ENCODE results near the gene SLC11A2. TPM values are rescaled to one million over a fixed set of nuclear protein-coding genes. Genes with fewer than 3 reads are reported as not detected.
"Not testable (repeated sequence)": the region's sequence is repeated elsewhere in the genome, so short reads cannot be mapped to it uniquely, and the experiment has no call there.

Gene SLC11A2
- total RNA-seq, 2 donors from 2014 or later, result 51.8 to 56.3 TPM

DNA sequence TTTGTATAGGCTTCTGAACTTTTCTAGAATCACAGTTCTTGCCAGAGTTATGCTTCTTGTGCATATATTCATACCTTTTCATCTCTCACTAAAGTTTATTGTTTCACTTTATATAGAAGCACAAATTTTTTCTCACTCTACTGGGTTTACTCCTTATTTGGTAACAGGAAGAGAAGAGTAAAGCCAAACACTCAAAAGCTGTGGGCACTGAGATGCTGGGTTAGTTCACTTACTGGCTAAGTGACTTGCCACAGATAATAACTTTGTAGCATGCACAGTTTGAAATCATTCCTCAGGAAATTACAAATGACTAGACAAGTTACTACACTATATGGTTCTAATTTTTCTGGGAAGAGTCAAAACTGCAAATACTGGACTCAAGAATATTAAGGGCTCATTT is 66.1 kb downstream of the SLC11A2 start:
- no peak overlapping the region for H3K4me3 Mint-ChIP-seq
- no peaks in the 10 kb centered on the region for H3K36me3 Mint-ChIP-seq (ENCODE audit: low read depth)
- no peaks in the 10 kb centered on the region for H3K27me3 Mint-ChIP-seq
- H3K9me3 Mint-ChIP-seq, result no peaks in the 10 kb centered on the region
- ATAC-seq (replicated peaks), result no peak
- H3K27ac Mint-ChIP-seq, result no peak overlapping the region
- no peaks in the 10 kb centered on the region for H3K4me1 Mint-ChIP-seq

DNA sequence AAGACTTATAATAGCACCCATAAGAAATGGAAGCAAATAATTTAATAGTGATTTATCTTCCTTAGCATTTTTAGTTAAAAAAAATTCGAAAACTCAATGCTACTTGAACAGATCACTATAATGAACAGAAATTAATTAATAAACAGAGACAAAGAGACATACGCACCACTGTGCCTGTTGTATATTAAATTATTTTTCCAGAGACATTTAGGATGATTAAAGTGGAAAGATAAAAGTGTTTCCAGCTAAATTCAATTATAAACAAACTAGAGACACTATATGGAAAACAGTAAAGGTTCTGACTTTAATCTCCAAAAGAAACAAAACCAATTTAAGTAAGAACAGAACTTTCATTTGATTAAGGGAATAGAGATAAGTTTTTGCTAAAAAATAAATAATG is 70.5 kb downstream of the SLC11A2 start:
- Mint-ChIP-seq H3K27ac (no peak overlapping the region), H3K9me3 (no peaks in the 10 kb centered on the region), H3K27me3 (no peaks in the 10 kb centered on the region), H3K36me3 (ENCODE audit: low read depth) (no peaks in the 10 kb centered on the region), H3K4me3 (no peak overlapping the region), H3K4me1 (no peaks in the 10 kb centered on the region)
- no peak for ATAC-seq (replicated peaks)

DNA sequence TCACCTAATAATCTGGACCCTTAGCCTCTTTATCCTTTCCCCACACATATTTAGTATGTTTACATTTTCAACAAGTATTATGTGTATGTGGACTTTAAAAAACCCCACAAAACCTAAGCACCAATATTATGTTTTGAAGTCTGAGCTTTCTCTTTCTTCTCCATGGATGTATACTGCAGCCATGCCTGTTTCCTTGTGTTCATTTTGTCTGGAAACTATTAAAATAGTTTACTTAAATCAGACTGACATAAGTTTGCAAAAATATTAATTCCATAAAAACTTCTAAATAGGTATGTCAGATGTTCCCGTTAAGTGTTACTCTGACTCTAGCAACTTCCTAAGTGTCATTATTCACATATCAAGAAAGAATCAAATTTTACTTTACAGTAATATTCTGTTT is 70.9 kb downstream of the SLC11A2 start:
- no peak for ATAC-seq (replicated peaks)
- H3K27ac Mint-ChIP-seq, result no peak overlapping the region
- no peaks in the 10 kb centered on the region for H3K4me1 Mint-ChIP-seq
- no peaks in the 10 kb centered on the region for H3K27me3 Mint-ChIP-seq
- H3K4me3 Mint-ChIP-seq, result no peak overlapping the region
- no peaks in the 10 kb centered on the region for H3K36me3 Mint-ChIP-seq (ENCODE audit: low read depth)
- H3K9me3 Mint-ChIP-seq, result no peaks in the 10 kb centered on the region

DNA sequence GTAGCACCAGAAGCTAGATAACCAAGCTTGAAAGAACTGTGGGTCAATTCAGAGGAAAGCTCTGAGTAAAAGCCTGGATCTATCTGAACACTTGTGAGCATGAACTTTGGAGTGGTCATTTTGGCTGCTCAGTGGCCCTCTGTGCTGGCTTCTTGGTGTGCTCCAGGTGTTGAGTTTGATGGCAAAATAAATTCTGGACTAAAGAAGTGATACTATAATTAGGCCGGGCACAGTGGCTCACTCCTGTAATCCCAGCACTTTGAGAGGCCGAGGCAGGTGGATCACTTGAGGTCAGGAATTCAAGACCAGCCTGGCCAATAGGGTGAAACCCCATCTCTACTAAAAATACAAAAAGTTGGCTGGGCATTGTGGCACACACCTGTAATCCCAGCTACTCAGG is 71.4 kb downstream of the SLC11A2 start:
- H3K36me3 Mint-ChIP-seq (ENCODE audit: low read depth); H3K4me1 Mint-ChIP-seq; ATAC-seq (replicated peaks); H3K27me3 Mint-ChIP-seq; H3K4me3 Mint-ChIP-seq; H3K27ac Mint-ChIP-seq; H3K9me3 Mint-ChIP-seq: not testable (repeated sequence)

DNA sequence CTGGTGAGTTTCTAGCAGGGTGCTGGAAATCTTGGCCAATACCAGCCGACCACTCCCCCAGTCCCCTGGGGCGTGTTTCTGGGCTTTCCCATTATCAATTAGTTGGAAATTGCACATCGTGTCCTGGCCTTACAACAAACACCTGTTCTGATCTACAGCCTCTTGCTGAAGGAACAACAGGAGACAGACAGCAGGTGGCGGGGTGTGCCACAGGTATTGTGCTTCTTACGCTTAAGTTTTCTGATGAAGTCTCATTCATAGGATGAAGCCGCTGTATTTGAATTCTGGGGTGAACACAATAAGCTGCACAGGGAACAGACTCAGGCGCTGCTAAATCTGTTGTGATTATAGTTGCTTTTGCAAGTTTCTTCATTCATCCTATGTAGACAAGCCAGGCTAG is 73.1 kb downstream of the SLC11A2 start:
- Mint-ChIP-seq H3K27ac (no peak overlapping the region), H3K9me3 (no peaks in the 10 kb centered on the region), H3K4me1 (no peaks in the 10 kb centered on the region), H3K36me3 (ENCODE audit: low read depth) (no peaks in the 10 kb centered on the region), H3K27me3 (no peaks in the 10 kb centered on the region), H3K4me3 (no peak overlapping the region)
- no peak for ATAC-seq (replicated peaks)

GRCh38 chr12:50952510-50952909 is 73.7 kb downstream of the SLC11A2 start, which contains the start of gene HIGD1C:
TSS of gene HIGD1C (plus strand) at chr12:50952544. CDS start at chr12:50953999, 1,455 bp downstream.
- no peak for ATAC-seq (replicated peaks)
- Mint-ChIP-seq H3K9me3 (no peaks in the 10 kb centered on the region), H3K4me3 (no peak within 1 kb of the TSS), H3K36me3 (ENCODE audit: low read depth) (no peaks in the 10 kb centered on the region), H3K27me3 (no peaks in the 10 kb centered on the region), H3K4me1 (no peaks in the 10 kb centered on the region), H3K27ac (no peak within 1 kb of the TSS)

GRCh38 chr12:50951112-50951511 is 75.1 kb downstream of the SLC11A2 start:
- H3K4me1 Mint-ChIP-seq, result no peaks in the 10 kb centered on the region
- H3K9me3 Mint-ChIP-seq, result no peaks in the 10 kb centered on the region
- no peak overlapping the region for H3K27ac Mint-ChIP-seq
- no peak overlapping the region for H3K4me3 Mint-ChIP-seq
- no peaks in the 10 kb centered on the region for H3K27me3 Mint-ChIP-seq
- no peak for ATAC-seq (replicated peaks)
- H3K36me3 Mint-ChIP-seq (ENCODE audit: low read depth), result no peaks in the 10 kb centered on the region

- H3K36me3 Mint-ChIP-seq (ENCODE audit: low read depth), result no peaks in the 10 kb centered on the region
- no peaks in the 10 kb centered on the region for H3K9me3 Mint-ChIP-seq
- H3K27ac Mint-ChIP-seq, result no peak overlapping the region
- no peak overlapping the region for H3K4me3 Mint-ChIP-seq
- no peak for ATAC-seq (replicated peaks)
- H3K4me1 Mint-ChIP-seq, result no peaks in the 10 kb centered on the region
- no peaks in the 10 kb centered on the region for H3K27me3 Mint-ChIP-seq
These were observed 76.3 kb downstream of the SLC11A2 start for GRCh38 chr12:50949801-50950302.

GRCh38 chr12:50948798-50949197 is 77.4 kb downstream of the SLC11A2 start:
- Mint-ChIP-seq H3K36me3 (ENCODE audit: low read depth) (no peaks in the 10 kb centered on the region), H3K27ac (no peak overlapping the region), H3K4me3 (no peak overlapping the region), H3K27me3 (peaks cover under 1% of the 10 kb centered on the region), H3K9me3 (no peaks in the 10 kb centered on the region), H3K4me1 (no peaks in the 10 kb centered on the region)
- no peak for ATAC-seq (replicated peaks)

DNA sequence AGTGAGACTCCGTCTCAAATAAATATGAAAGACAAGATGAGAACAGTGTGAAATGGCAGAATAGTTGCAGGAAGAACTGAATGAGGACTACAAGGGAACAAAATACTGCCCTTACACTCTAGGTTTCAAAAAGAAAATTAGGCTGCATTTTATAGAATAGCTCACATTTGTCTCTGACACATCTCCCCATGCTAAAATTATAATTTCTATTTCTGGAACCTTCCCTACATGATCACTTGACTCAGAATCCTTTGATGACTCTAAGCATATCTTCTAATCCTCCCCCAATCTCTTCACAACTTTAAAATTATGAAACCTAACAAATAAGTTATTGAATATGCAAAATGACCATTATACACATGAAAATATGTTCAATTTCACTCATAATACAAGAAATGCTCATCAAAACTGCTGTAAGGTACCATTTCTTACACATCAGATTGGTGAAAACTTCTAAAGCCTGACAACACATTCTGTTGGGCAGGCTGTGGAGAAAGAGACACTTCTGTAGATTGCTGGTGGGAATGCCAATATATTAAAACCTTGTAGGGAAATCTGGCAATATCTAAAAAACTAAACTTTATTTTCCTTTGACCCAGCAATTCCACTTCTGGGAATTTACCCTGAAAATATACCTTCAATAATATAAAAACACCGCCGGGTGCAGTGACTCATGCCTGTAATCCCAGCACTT is 78.1 kb downstream of the SLC11A2 start:
- no peak overlapping the region for H3K27ac Mint-ChIP-seq
- H3K36me3 Mint-ChIP-seq (ENCODE audit: low read depth), result no peaks in the 10 kb centered on the region
- peaks cover 3% of the 10 kb centered on the region for H3K27me3 Mint-ChIP-seq
- H3K4me3 Mint-ChIP-seq, result no peak overlapping the region
- no peaks in the 10 kb centered on the region for H3K4me1 Mint-ChIP-seq
- H3K9me3 Mint-ChIP-seq, result no peaks in the 10 kb centered on the region
- no peak for ATAC-seq (replicated peaks)

- ATAC-seq (replicated peaks), result no peak
- Mint-ChIP-seq H3K36me3 (ENCODE audit: low read depth) (no peaks in the 10 kb centered on the region), H3K4me3 (no peak overlapping the region), H3K27ac (no peak overlapping the region), H3K27me3 (no peaks in the 10 kb centered on the region), H3K4me1 (no peaks in the 10 kb centered on the region), H3K9me3 (no peaks in the 10 kb centered on the region)
These were observed 88.5 kb downstream of the SLC11A2 start for GRCh38 chr12:50937653-50938052.

- H3K27ac Mint-ChIP-seq, result no peak overlapping the region
- H3K9me3 Mint-ChIP-seq, result no peaks in the 10 kb centered on the region
- ATAC-seq (replicated peaks), result no peak
- no peaks in the 10 kb centered on the region for H3K4me1 Mint-ChIP-seq
- no peaks in the 10 kb centered on the region for H3K36me3 Mint-ChIP-seq (ENCODE audit: low read depth)
- no peak overlapping the region for H3K4me3 Mint-ChIP-seq
- no peaks in the 10 kb centered on the region for H3K27me3 Mint-ChIP-seq
These were observed 89.2 kb downstream of the SLC11A2 start for GRCh38 chr12:50936821-50937530.

DNA sequence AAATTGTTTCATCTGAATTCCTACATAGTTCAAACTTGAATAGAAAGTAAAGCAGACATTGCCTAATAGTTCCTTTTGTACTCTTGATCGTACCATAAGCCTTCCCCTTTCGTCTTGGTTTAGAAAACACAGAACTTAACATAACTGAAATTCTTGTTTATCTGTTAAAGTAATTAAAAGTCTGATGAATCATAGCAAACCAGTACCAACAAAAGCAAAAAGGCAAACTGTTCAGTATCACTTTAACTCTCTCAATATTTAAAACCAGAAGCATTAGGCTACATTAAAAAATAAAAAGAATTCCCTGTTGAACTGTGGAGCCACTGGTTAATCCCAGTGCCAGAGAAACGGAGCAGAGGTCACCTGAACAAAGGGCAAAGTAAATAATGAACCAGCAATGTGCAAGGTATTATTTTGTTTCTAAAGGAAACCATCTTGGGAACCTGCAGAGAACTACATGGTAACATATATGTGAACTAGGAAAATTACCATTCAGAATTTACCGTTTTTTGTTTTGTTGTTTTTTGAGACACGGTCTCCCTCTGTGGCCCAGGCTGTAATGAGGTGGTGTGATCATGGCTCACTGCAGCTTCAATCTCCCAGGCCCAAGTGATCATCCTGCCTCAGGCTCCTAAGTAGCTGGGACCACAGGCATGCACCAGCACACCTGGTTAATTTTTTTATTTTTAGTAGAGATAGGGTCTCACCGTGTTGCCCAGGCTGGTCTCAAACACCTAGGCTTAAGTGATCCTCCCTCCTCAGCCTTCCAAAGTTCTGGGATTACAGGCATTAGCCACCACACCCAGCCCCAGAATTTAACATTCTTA is 91.0 kb downstream of the SLC11A2 start:
- no peaks in the 10 kb centered on the region for H3K36me3 Mint-ChIP-seq (ENCODE audit: low read depth)
- no peak for ATAC-seq (replicated peaks)
- no peak overlapping the region for H3K4me3 Mint-ChIP-seq
- no peaks in the 10 kb centered on the region for H3K4me1 Mint-ChIP-seq
- no peaks in the 10 kb centered on the region for H3K27me3 Mint-ChIP-seq
- H3K27ac Mint-ChIP-seq, result no peak overlapping the region
- no peaks in the 10 kb centered on the region for H3K9me3 Mint-ChIP-seq

- no peaks in the 10 kb centered on the region for H3K4me1 Mint-ChIP-seq
- no peak overlapping the region for H3K27ac Mint-ChIP-seq
- H3K36me3 Mint-ChIP-seq (ENCODE audit: low read depth), result no peaks in the 10 kb centered on the region
- H3K4me3 Mint-ChIP-seq, result no peak overlapping the region
- no peaks in the 10 kb centered on the region for H3K27me3 Mint-ChIP-seq
- ATAC-seq (replicated peaks), result no peak
- H3K9me3 Mint-ChIP-seq, result no peaks in the 10 kb centered on the region
These were observed 91.8 kb downstream of the SLC11A2 start for GRCh38 chr12:50934371-50934851.

All from activated T-helper 17 cell treated with anti-CD3 and anti-CD28 coated beads, Interleukin-2, amount 50 U/mL, for 72 hours (primary cell).